Endodermal cell (in vitro differentiated cells): Measurements from ENCODE around the gene HLA-DMB. TPM values are rescaled to one million over a fixed set of nuclear protein-coding genes. Genes with fewer than 3 reads are reported as not detected.

Source experiments
- DNase-seq: peaks from one replicate; pipeline ENCODE4 v3.0.0-alpha.2; 2017
- H3K27ac ChIP-seq: 2 replicates; pipeline ENCODE4 v1.5.1; 2013; ENCODE audit warnings: mild to moderate bottlenecking, low read depth, low read length, moderate library complexity
- H3K27me3 ChIP-seq: 2 replicates; pipeline ENCODE4 v1.6.1; 2013; ENCODE audit warnings: mild to moderate bottlenecking, low read length, moderate library complexity; ENCODE audit not compliant: insufficient read depth, control insufficient read depth, poor library complexity, severe bottlenecking
- H3K36me3 ChIP-seq: 2 replicates; pipeline ENCODE4 v1.7.0; 2013; ENCODE audit warnings: mild to moderate bottlenecking, low read length, moderate library complexity; ENCODE audit not compliant: control insufficient read depth, insufficient read depth
- H3K4me1 ChIP-seq: one replicate; pipeline ENCODE4 v1.7.0; 2013; ENCODE audit warnings: low read length; ENCODE audit not compliant: control insufficient read depth, insufficient read depth
- H3K4me3 ChIP-seq: 2 replicates; pipeline ENCODE4 v1.5.1; 2013; ENCODE audit warnings: mild to moderate bottlenecking, low read length, moderate library complexity
- H3K9ac ChIP-seq: 2 replicates; pipeline ENCODE4 v1.6.1; 2013; ENCODE audit warnings: mild to moderate bottlenecking, low read length, moderate library complexity; ENCODE audit not compliant: poor library complexity, severe bottlenecking; ENCODE audit errors: extremely low read depth
- H3K9me3 ChIP-seq: 2 replicates; pipeline ENCODE4 v1.6.1; 2013; ENCODE audit warnings: mild to moderate bottlenecking, low read length, moderate library complexity; ENCODE audit not compliant: control insufficient read depth
- H3K27ac Mint-ChIP-seq: 2 replicates; pipeline ENCODE4 v1.8.0; 2020; ENCODE audit warnings: mixed read lengths
- H3K27me3 Mint-ChIP-seq: 2 replicates; pipeline ENCODE4 v1.8.0; 2021; ENCODE audit warnings: mild to moderate bottlenecking, mixed read lengths; ENCODE audit not compliant: insufficient read depth
- H3K36me3 Mint-ChIP-seq: 2 replicates; pipeline ENCODE4 v1.8.0; 2020; ENCODE audit warnings: low read depth, mixed read lengths
- H3K4me1 Mint-ChIP-seq: 2 replicates; pipeline ENCODE4 v1.8.0; 2020; ENCODE audit warnings: mixed read lengths
- H3K4me3 Mint-ChIP-seq: 2 replicates; pipeline ENCODE4 v1.8.0; 2020; ENCODE audit warnings: mild to moderate bottlenecking, moderate library complexity, mixed read lengths
- H3K9me3 Mint-ChIP-seq: 2 replicates; pipeline ENCODE4 v1.8.0; 2020; ENCODE audit warnings: mild to moderate bottlenecking, mixed read lengths
- WGBS, 2 experiments: methylation state at CpG; one replicate each; pipeline versions ENCODE4 v1.1.5 to v1.1.7; 2013; ENCODE audit warnings: missing lambda C conversion rate in 2 of 2, mixed read lengths in 1 of 2; ENCODE audit not compliant: insufficient coverage in 1 of 2, insufficient read length in 1 of 2; 5-methylcytosine and 5-hydroxymethylcytosine counted together
- total RNA-seq, 2 donors: library from RNA; stranded (reverse); fragmentation: NEBNext Ultra II Directional in 1 of 2; extraction: Animal tissue kit (Norgen Biotek cat#: 25700) in 1 of 2; gene quantifications; 2 replicates in 1 of 2; 3 replicates in 1 of 2; pipeline ENCODE4 v1.2.1, GENCODE V29; 2021
- TF ChIP-seq, protein P1 (sequence below): fragments of 200-600 bp; sonication (generic); conservative IDR thresholded peaks from 2 replicates; pipeline ENCODE4 v1.5.0; 2021; ENCODE audit warnings: antibody characterized with exemption, mild to moderate bottlenecking

Gene HLA-DMB
- total RNA-seq, 2 donors from 2014 or later: 0.24 to 1.8 TPM

- TF ChIP-seq, protein P1, sequence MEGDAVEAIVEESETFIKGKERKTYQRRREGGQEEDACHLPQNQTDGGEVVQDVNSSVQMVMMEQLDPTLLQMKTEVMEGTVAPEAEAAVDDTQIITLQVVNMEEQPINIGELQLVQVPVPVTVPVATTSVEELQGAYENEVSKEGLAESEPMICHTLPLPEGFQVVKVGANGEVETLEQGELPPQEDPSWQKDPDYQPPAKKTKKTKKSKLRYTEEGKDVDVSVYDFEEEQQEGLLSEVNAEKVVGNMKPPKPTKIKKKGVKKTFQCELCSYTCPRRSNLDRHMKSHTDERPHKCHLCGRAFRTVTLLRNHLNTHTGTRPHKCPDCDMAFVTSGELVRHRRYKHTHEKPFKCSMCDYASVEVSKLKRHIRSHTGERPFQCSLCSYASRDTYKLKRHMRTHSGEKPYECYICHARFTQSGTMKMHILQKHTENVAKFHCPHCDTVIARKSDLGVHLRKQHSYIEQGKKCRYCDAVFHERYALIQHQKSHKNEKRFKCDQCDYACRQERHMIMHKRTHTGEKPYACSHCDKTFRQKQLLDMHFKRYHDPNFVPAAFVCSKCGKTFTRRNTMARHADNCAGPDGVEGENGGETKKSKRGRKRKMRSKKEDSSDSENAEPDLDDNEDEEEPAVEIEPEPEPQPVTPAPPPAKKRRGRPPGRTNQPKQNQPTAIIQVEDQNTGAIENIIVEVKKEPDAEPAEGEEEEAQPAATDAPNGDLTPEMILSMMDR: no peak
- H3K27ac Mint-ChIP-seq: no peak overlapping the region
- 73 to 89% methylated on average over 2 to 3 of the region's 3 CpGs for WGBS, 2 experiments
- H3K4me1 Mint-ChIP-seq: peaks cover 21% of the 10 kb centered on the region
- peaks cover 5% of the 10 kb centered on the region for H3K4me1 ChIP-seq
- peaks cover 30% of the 10 kb centered on the region for H3K36me3 Mint-ChIP-seq
- H3K36me3 ChIP-seq: peaks cover 29% of the 10 kb centered on the region
- H3K27me3 ChIP-seq: no peaks in the 10 kb centered on the region
- DNase-seq: no peak
- H3K4me3 ChIP-seq: no peak overlapping the region
- no peaks in the 10 kb centered on the region for H3K9me3 Mint-ChIP-seq
- H3K4me3 Mint-ChIP-seq: no peak overlapping the region
- no peaks in the 10 kb centered on the region for H3K9me3 ChIP-seq
- no peak overlapping the region for H3K9ac ChIP-seq
- peaks cover 2% of the 10 kb centered on the region for H3K27me3 Mint-ChIP-seq
- peak overlapping the region; percentile 12 for H3K27ac ChIP-seq
These were observed 43.3 kb upstream of the HLA-DMB start for GRCh38 chr6:32983964-32984621.

DNA sequence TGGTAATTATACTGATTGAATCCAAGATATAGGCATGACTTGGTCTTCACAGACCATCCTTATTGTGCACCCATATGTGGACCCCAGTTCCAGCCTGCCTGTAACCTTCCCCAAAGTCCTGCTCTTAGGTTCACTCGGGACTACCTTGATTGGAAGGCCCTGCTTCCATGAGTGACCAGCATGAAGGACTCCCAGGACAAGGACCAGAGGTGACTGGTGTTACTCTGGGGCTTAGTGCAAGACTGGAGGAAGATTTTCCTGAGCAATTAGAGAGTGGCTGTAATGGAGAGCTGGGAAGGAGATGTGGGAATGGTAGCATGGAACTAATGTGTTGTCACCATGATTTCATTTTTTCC is 42.6 kb upstream of the HLA-DMB start:
- TF ChIP-seq, protein P1: no peak
- H3K4me3 Mint-ChIP-seq: no peak overlapping the region
- peak overlapping the region; percentile 41 for H3K27ac Mint-ChIP-seq
- peak; percentile 60 for DNase-seq
- H3K4me3 ChIP-seq: no peak overlapping the region
- peaks cover 5% of the 10 kb centered on the region for H3K4me1 ChIP-seq
- H3K27me3 Mint-ChIP-seq: peaks cover 2% of the 10 kb centered on the region
- peaks cover 36% of the 10 kb centered on the region for H3K36me3 Mint-ChIP-seq
- no peaks in the 10 kb centered on the region for H3K27me3 ChIP-seq
- H3K27ac ChIP-seq: no peak overlapping the region
- no peak overlapping the region for H3K9ac ChIP-seq
- H3K4me1 Mint-ChIP-seq: peaks cover 24% of the 10 kb centered on the region
- H3K36me3 ChIP-seq: peaks cover 35% of the 10 kb centered on the region
- H3K9me3 Mint-ChIP-seq: no peaks in the 10 kb centered on the region
- H3K9me3 ChIP-seq: no peaks in the 10 kb centered on the region
- WGBS, 2 experiments: 83% methylated on average over 1 of the region's 1 CpG; no CpG with 5 or more reads in 1 of the 2 experiments

- H3K4me1 Mint-ChIP-seq: peaks cover 24% of the 10 kb centered on the region
- H3K27me3 ChIP-seq: no peaks in the 10 kb centered on the region
- DNase-seq: no peak
- TF ChIP-seq, protein P1: no peak
- H3K9me3 ChIP-seq: no peaks in the 10 kb centered on the region
- H3K4me3 ChIP-seq: no peak overlapping the region
- H3K4me1 ChIP-seq: peaks cover 5% of the 10 kb centered on the region
- peaks cover 42% of the 10 kb centered on the region for H3K36me3 Mint-ChIP-seq
- no peak overlapping the region for H3K27ac ChIP-seq
- H3K27me3 Mint-ChIP-seq: peaks cover 2% of the 10 kb centered on the region
- no peak overlapping the region for H3K9ac ChIP-seq
- H3K36me3 ChIP-seq: peaks cover 41% of the 10 kb centered on the region
- 89 to 91% methylated on average over 4 to 5 of the region's 6 CpGs for WGBS, 2 experiments
- no peak overlapping the region for H3K4me3 Mint-ChIP-seq
- H3K27ac Mint-ChIP-seq: peak overlapping the region; percentile 12
- H3K9me3 Mint-ChIP-seq: no peaks in the 10 kb centered on the region
These were observed 42.1 kb upstream of the HLA-DMB start for GRCh38 chr6:32982702-32983492.
